Amniotic stem cell (primary cell): Measurements from ENCODE around the gene KIAA0930.
A peak's percentile ranks its signal among the peaks of the same experiment; 100 is the strongest.
"Not testable (repeated sequence)": the region's sequence is repeated elsewhere in the genome, so short reads cannot be mapped to it uniquely, and the experiment has no call there.

Experiments
- DNase-seq: peaks from one replicate; lab custom pipeline; 2025; lab: John Stamatoyannopoulos, UW

KIAA0930 gene

GRCh38 chr22:45240810-45241631 lies at the start of gene KIAA0930:
Gene KIAA0930, minus strand, starts transcription at chr22:45240894. Its CDS starts 191 bp downstream, at chr22:45240703.
- DNase-seq: peak; percentile 5

DNA sequence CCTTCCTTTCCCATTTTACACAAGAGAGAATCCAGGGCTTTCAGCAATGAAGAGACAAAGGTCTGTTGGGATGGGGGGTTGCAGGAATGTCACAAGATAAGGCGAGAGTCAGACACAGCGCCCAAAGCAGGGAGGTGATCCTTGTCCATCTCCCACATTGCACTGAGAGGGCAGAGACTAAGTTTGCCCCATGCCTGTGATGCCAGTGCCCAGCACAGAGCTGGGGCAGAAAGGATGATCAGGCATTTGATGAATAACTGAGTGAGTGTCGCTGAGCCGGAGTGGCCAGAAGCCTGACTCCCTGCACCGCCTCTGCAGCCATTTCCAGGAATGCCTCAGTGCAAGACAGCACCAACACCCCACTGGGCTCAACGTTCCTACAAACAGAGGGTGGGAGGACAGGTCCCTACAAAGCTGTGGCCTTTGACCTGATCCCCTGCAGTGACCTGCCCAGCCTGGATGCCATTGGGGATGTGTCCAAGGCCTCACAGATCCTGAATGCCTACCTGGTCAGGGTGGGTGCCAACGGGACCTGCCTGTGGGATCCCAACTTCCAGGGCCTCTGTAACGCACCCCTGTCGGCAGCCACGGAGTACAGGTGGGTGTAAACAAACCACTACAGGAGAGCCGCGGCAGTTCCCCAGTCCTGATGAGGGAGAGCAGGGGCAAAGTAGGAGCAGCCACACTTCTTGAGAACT lies 46.3 kb upstream of the KIAA0930 start:
- no peak for DNase-seq

- no peak for DNase-seq
Measured at GRCh38 chr22:45285263-45286058, 44.8 kb upstream of the KIAA0930 start.

DNA sequence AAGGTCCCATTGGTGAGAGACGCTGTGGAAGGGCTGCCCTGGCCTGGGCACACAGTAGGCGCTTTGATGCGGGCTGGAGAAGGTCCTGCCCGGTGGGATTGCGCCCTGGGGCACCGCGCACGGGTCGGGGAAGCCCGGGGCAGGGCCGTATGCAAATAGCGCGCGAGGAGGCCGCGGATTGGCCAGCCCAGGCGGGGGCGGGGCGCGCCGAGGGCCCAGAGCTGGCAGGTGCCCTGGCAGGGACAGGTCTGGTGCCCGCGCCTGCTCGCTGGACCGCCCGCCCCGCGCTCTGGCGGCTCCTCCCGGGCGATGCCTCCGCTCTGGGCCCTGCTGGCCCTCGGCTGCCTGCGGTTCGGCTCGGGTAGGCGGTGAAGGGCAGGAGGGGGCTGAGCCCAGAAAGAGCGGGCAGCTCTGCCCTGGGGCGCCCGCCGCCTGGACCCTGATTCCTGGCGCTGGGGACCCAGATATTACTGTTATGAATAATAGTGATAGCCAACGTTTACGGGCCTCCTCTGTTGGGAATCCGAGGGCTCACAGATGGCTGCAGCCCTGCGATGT lies 44.1 kb upstream of the KIAA0930 start, which contains the start of gene UPK3A:
Gene UPK3A (plus strand): TSS at position 245 of the 558 bp plus-strand sequence. CDS start 65 bp downstream, at position 310.
- no peak for DNase-seq

DNA sequence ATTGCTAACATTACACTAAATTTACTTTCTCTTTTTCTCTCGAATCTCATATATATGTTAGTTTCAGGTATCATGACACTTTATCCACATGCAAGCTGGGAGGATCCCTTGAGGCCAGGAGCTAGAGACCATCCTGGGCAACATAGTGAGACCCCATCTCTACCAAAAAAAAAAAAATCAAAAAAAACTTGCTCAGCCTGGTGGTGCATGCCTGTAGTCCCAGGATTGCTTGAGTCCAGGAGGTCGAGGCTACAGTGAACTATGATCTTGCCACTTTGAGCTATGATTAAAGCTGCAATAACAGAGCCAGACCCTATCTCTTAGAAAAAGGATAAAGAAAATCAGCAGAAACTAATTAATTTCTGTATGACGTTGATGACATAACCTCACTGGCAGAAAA lies 40.3 kb upstream of the KIAA0930 start:
- no peak for DNase-seq

GRCh38 chr22:45280587-45280980 lies 39.9 kb upstream of the KIAA0930 start:
- DNase-seq: no peak

DNA sequence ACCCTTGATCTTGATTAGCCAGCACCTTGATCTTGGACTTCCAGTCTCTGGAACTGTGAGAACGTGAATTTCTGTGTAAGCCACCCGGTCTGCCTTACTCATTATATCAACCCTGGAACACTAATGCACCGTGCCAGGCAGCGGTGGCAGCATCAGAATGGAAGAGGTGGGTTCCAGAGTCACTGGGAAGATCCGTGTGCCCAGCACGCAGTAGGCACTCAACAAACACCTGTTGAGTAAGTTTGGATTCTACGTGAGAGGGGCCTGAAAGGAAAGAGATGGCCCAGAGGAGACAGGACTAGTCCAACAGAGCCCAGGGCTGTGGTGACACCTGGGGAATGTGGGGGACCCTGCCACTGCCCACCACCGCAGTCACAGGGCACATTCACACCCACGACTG lies 37.4 kb upstream of the KIAA0930 start:
- DNase-seq: no peak

- not testable (repeated sequence) for DNase-seq
Measured at GRCh38 chr22:45277720-45278119, 37.0 kb upstream of the KIAA0930 start.

- DNase-seq: no peak
Measured at GRCh38 chr22:45276507-45277105, 35.9 kb upstream of the KIAA0930 start.

- DNase-seq: no peak
Measured at GRCh38 chr22:45273452-45274075, 32.9 kb upstream of the KIAA0930 start.

- no peak for DNase-seq
Measured at GRCh38 chr22:45272498-45272897, 31.8 kb upstream of the KIAA0930 start.

DNA sequence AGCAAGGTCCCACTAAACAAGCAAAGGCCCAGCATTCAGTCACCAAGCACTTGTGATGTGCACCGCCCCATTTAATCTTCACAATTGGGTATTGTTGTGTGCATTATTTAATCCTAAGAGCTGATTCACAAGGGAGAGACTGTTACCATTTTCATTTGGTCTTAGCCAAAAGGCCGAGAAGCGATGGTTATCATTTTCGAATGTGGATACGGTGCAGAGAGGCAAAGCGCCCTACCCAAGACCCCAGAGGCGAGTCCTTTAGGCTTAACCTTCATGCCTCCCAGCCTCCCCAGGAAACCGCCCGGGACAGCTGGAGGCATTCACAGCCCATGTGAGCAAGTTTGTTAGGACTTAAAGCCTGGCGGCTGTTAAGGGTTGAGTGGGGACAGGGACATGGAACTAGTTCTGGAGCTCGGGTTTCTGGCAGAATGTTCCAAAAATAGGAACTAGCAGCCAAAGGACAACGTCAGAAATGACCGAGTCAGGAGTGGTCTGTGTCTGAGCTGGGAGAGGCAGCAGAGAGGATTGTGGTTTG lies 31.0 kb upstream of the KIAA0930 start:
- no peak for DNase-seq

DNA sequence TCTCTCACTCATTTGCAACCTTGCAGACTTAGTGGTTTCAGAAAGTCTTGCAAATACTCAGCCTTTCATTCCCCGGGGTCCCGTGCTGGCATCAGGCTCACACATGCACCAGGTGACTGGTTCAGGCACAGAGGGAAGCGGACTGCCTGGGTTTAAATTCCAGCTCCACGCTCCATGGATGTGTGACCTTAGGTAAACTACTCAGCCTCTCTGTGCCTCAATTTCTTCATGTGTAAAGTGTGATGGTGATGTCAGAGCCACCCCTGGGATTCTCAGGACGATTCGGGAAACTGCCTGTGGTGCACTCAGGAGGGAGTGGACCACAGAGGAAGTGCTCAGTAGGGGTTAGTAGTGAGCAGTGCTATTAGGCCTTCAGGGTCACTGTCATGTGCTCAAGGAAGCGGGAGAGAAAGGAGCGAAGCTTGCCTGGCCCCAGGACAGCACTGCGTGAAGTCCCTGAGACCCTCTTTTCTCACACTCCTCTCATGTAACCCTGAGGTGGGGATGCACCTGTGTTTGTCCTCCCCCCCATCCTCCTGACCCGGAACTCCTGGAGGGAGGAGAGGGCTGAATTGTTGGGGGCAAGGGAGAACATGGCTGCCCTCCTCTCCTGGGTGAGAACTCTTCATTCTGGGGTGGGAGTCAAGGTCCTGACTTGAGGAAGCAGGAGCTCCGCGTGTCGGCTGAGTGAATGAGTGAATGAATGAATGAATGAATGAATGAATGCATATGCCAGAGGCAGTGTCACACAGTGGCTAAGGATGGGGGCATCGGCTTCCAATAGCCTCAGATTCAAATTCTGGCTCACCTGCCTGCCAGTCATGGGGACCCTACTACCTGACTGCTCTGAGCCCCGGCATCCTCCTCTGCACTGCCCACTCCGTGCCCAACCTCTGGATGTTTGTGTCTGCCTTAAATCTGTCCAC lies 29.7 kb upstream of the KIAA0930 start:
- no peak for DNase-seq

GRCh38 chr22:45268958-45269844 lies 28.5 kb upstream of the KIAA0930 start:
- peak; percentile 45 for DNase-seq

DNA sequence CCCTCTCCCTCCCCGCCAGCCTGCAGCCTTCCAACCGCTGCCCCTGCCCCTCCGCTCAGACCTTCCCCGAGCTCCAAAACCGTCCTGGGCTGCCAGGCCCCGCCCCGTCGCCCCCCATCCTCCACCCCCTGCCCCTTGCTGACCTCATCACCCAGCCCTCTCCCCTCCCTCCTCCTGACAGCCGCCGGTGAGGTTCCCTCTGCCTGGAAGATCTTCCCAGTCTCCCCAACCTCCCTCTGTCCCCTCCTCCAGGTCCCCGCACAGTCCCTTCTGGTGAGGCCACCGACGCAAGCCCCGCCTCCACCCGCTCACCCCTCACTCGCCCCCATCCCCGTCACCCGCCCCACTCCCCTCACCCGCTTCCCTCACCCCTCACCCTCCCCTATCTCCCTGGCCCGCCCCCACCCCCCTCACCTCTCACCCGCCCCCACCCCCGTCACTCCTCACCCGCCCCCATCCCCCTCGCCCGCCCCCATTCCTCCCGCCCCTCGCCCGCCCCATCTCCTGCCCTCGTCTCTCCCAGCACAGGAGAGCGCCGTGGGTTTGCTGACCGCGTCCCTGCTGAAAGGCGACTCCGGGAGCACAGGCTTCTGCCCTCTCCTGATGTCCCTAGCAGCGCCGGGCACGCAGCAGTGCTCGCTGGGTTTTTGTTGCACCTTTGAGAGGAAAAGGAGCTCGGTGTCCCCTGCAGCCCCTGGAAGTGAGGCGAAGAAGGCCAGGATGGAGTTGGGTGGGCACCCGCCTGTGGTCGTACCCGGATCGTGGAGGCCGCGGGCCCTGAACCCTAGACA lies 27.7 kb upstream of the KIAA0930 start:
- DNase-seq: no peak

- DNase-seq: no peak
Measured at GRCh38 chr22:45265535-45265934, 24.8 kb upstream of the KIAA0930 start.

- peak; percentile 59 for DNase-seq
Measured at GRCh38 chr22:45263463-45264269, 23.0 kb upstream of the KIAA0930 start.
